ENCODE results near the gene UBA52.

The UBA52 gene

DNA sequence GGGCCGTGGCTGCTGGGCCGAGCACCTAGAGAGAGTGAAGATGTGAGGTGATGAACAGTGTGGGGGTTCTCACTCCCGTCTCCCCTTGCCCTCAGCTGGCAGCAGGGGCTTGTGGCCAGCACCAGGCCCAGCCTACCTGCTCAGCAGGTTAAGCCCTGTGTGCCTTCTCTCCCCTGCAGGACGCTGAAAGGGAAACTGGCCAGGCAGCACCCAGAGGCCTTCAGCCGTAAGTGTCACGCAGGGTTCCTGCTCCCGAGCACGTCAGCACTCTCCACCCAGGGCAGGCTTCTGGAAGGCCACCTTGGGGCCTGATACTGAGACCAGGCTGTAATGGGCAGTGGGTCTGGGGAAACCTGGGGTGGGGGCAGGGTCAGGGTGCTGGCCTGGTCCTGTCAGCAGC is 4.7 kb upstream of the UBA52 start:
- DNase-seq (ENCODE audit: low spot score) (no peak), ATAC-seq (ENCODE audit: low read depth) (no peak)
- Histone ChIP-seq H3K9me3 (ENCODE audit: severe bottlenecking) (no peaks in the 10 kb centered on the region), H3K4me3 (ENCODE audit: severe bottlenecking) (no peak overlapping the region), H3K27ac (ENCODE audit: poor library complexity, severe bottlenecking) (no peak overlapping the region), H3K27me3 (ENCODE audit: insufficient read depth, poor library complexity, severe bottlenecking) (no peaks in the 10 kb centered on the region), H3K36me3 (ENCODE audit: low read depth) (peaks cover 68% of the 10 kb centered on the region), H3K4me1 (ENCODE audit: insufficient read depth, poor library complexity, severe bottlenecking) (no peaks in the 10 kb centered on the region)
- TF ChIP-seq, protein P1, sequence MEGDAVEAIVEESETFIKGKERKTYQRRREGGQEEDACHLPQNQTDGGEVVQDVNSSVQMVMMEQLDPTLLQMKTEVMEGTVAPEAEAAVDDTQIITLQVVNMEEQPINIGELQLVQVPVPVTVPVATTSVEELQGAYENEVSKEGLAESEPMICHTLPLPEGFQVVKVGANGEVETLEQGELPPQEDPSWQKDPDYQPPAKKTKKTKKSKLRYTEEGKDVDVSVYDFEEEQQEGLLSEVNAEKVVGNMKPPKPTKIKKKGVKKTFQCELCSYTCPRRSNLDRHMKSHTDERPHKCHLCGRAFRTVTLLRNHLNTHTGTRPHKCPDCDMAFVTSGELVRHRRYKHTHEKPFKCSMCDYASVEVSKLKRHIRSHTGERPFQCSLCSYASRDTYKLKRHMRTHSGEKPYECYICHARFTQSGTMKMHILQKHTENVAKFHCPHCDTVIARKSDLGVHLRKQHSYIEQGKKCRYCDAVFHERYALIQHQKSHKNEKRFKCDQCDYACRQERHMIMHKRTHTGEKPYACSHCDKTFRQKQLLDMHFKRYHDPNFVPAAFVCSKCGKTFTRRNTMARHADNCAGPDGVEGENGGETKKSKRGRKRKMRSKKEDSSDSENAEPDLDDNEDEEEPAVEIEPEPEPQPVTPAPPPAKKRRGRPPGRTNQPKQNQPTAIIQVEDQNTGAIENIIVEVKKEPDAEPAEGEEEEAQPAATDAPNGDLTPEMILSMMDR (IDR thresholded peaks at IDR 0.05; ENCODE audit: poor library complexity, severe bottlenecking) = no peak

GRCh38 chr19:18568367-18568766 is 3.3 kb upstream of the UBA52 start:
- Histone ChIP-seq H3K27ac (ENCODE audit: poor library complexity, severe bottlenecking) (no peak overlapping the region), H3K27me3 (ENCODE audit: insufficient read depth, poor library complexity, severe bottlenecking) (no peaks in the 10 kb centered on the region), H3K36me3 (ENCODE audit: low read depth) (peaks cover 64% of the 10 kb centered on the region), H3K4me1 (ENCODE audit: insufficient read depth, poor library complexity, severe bottlenecking) (peaks cover 6% of the 10 kb centered on the region), H3K4me3 (ENCODE audit: severe bottlenecking) (no peak overlapping the region), H3K9me3 (ENCODE audit: severe bottlenecking) (no peaks in the 10 kb centered on the region)
- DNase-seq (ENCODE audit: low spot score) (no peak), ATAC-seq (ENCODE audit: low read depth) (no peak)
- TF ChIP-seq, protein P1 (IDR thresholded peaks at IDR 0.05; ENCODE audit: poor library complexity, severe bottlenecking) = no peak

GRCh38 chr19:18574691-18575291 is 3.1 kb downstream of the UBA52 start:
- TF ChIP-seq, protein P1 (IDR thresholded peaks at IDR 0.05; ENCODE audit: poor library complexity, severe bottlenecking) = no peak
- peaks cover 45% of the 10 kb centered on the region for H3K36me3 ChIP-seq (ENCODE audit: low read depth)

GRCh38 chr19:18576383-18576782 is 4.7 kb downstream of the UBA52 start:
- TF ChIP-seq, protein P1 (IDR thresholded peaks at IDR 0.05; ENCODE audit: poor library complexity, severe bottlenecking) = no peak
- Histone ChIP-seq H3K4me1 (ENCODE audit: insufficient read depth, poor library complexity, severe bottlenecking) (peaks cover 6% of the 10 kb centered on the region), H3K27ac (ENCODE audit: poor library complexity, severe bottlenecking) (no peak overlapping the region), H3K27me3 (ENCODE audit: insufficient read depth, poor library complexity, severe bottlenecking) (no peaks in the 10 kb centered on the region), H3K9me3 (ENCODE audit: severe bottlenecking) (no peaks in the 10 kb centered on the region), H3K36me3 (ENCODE audit: low read depth) (peaks cover 45% of the 10 kb centered on the region), H3K4me3 (ENCODE audit: severe bottlenecking) (no peak overlapping the region)
- ATAC-seq (ENCODE audit: low read depth) = no peak
- no peak for DNase-seq (ENCODE audit: low spot score)

More at GRCh38 chr19:18574691-18575291, 3.1 kb downstream of the UBA52 start:
- H3K4me1 ChIP-seq (ENCODE audit: insufficient read depth, poor library complexity, severe bottlenecking) = peaks cover 6% of the 10 kb centered on the region
- no peak for DNase-seq (ENCODE audit: low spot score)
- no peak overlapping the region for H3K27ac ChIP-seq (ENCODE audit: poor library complexity, severe bottlenecking)
- ATAC-seq (ENCODE audit: low read depth) = no peak
- H3K9me3 ChIP-seq (ENCODE audit: severe bottlenecking) = no peaks in the 10 kb centered on the region
- no peaks in the 10 kb centered on the region for H3K27me3 ChIP-seq (ENCODE audit: insufficient read depth, poor library complexity, severe bottlenecking)
- no peak overlapping the region for H3K4me3 ChIP-seq (ENCODE audit: severe bottlenecking)

- TF ChIP-seq, protein P1 (IDR thresholded peaks at IDR 0.05; ENCODE audit: poor library complexity, severe bottlenecking) = no peak
- no peak overlapping the region for H3K27ac ChIP-seq (ENCODE audit: poor library complexity, severe bottlenecking)
- H3K36me3 ChIP-seq (ENCODE audit: low read depth) = peaks cover 45% of the 10 kb centered on the region
Observed at GRCh38 chr19:18577365-18577914, 5.8 kb downstream of the UBA52 start.

More at GRCh38 chr19:18577365-18577914, 5.8 kb downstream of the UBA52 start:
- no peak for DNase-seq (ENCODE audit: low spot score)
- no peaks in the 10 kb centered on the region for H3K27me3 ChIP-seq (ENCODE audit: insufficient read depth, poor library complexity, severe bottlenecking)
- no peak for ATAC-seq (ENCODE audit: low read depth)
- no peaks in the 10 kb centered on the region for H3K9me3 ChIP-seq (ENCODE audit: severe bottlenecking)
- no peak overlapping the region for H3K4me3 ChIP-seq (ENCODE audit: severe bottlenecking)
- H3K4me1 ChIP-seq (ENCODE audit: insufficient read depth, poor library complexity, severe bottlenecking) = peaks cover 6% of the 10 kb centered on the region
